Activated T-helper 1 cell treated with anti-CD3 and anti-CD28 coated beads, Interleukin-2, amount 50 U/mL, for 16 hours (primary cell): ENCODE measurements around the gene LZTFL1.

Experiments used
- DNase-seq, 2 donors: peaks; one replicate each; pipeline ENCODE4 v3.0.0-alpha.2; 2020; ENCODE audit warnings: low read depth in 1 of 2, low spot score in 1 of 2

LZTFL1 gene, protein sequence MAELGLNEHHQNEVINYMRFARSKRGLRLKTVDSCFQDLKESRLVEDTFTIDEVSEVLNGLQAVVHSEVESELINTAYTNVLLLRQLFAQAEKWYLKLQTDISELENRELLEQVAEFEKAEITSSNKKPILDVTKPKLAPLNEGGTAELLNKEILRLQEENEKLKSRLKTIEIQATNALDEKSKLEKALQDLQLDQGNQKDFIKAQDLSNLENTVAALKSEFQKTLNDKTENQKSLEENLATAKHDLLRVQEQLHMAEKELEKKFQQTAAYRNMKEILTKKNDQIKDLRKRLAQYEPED

DNA sequence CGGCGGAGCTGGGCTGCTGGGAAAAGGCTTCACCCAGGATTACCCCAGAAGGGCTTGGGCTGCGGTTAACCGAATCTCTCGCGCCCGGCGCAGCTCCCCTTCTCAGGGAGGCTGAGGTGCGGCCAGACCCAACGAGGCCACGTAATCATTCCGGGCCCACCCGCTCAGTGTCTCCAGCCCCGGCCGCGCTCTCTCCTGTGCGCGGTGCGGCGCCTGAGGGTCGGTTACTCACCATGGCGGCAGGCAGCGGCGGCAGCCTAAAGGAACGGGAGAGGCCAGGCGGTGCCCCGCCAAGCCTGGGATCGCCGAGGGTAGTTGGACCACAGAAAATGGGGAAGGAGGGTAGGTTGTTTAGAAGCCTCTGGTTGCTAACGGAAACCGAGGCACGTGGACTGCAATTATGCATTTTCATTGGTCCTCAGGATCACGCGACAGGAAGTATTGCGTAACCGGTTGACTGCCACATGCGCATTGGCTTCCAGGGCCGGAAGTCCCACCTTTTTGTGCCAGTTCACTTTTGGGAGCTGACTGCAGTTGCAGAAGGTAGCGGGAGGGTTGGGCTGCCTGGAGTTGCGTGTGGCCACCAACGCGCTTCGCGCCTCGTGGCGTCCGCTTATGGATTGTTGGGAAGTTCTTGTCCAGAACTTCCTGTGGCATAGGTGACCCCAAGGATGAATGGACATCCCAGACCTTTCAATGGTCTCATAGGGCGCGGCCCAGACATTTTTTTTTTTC, at the start of gene LZTFL1:
Gene LZTFL1 (minus strand): TSS at position 363 of the 735 bp plus-strand sequence. CDS start 128 bp downstream, at position 235.
- DNase-seq = peak; percentile 69 to 80

DNA sequence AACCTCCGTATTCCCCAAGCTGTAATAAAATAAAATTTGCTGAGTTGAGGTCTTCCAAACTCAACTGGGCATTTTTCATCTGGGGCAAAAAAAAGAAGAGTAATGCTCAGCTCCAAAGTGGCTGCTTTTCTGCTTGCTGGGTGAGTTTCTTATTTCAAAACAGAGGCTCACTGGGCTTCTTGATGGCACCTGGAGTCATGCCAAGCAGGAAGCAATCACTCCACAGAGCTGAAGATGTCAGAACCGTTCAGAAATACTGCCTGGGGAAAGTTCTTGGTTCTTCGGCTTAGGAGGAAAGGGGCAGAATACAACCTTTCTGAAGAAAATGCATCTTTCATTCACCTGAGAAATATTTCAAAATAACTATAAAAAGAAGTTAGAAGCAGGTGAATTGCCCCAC, 48.5 kb upstream of the LZTFL1 start:
- DNase-seq = no peak

DNA sequence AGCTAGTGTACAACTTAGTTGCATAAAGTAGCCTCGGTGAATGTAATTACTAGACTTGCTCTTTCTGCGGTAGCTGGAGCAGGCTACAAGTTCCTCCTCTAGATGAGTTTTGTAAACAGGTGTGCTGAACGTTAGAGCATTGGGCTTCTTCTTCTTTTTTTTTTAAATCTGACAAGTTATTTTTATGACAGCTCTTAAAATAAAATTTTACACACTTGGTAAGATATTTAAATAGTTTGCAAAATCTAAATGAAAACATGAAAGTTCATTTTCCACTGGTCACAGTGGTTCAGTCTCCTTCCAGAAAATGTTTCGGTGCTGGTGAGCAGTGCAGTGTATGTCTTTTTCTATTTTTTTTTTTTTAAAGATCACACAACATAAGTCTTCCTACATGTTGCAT, 47.4 kb upstream of the LZTFL1 start:
- DNase-seq = no peak

DNA sequence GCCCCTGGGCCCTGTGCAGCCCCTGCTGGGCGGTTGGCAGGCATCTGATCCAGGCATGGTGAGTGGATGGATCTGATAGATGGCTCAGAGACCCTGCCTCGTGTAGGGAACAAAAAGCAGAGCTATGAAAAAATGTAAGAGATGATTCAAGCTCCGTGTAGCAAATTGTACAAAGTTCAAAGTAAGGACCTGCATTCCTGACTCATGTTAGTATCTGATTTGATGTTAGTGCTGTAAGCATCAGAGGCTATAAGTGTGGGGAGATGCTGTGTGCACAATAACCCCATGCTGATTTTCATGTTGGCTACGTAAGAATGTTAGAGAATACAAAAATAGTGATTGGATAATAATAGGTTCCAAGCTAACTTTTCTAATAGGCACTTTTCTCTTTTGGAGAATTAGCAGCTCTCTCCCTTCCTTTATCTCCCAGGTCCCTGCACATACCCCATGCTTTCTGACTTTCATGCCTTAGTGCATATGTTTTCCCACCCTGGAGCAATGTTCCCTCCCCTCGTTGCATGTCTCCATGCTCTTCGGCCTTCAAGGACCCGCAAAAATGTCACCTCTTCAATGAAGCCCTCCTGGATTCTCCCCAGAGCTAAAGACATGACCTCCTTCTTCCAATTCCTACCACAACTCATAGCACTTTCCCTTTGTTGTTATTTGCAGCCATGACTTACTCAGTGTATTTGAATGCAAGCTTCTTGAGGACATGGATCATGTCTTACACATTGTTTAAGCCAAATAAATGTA, 46.0 kb upstream of the LZTFL1 start:
- DNase-seq = no peak

DNA sequence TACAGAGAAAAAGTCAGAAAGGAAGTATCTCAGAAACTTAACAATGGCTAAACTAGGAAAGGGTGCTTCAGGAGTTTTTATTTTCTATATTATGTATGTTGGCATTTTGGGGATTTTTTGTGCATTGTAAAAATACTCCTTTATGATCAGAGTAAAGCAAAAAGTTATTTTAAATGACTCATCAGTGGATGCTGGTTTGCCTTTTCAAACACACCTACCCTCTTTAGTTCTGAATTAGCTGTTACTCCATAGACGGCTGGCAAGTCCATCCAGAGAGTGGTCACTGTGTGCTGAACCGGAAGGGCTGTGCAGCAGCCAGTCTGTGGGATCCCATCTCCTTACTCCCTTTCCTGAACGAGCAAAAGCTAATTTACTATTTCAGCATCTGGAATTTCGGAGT, 45.4 kb upstream of the LZTFL1 start:
- DNase-seq = no peak

DNA sequence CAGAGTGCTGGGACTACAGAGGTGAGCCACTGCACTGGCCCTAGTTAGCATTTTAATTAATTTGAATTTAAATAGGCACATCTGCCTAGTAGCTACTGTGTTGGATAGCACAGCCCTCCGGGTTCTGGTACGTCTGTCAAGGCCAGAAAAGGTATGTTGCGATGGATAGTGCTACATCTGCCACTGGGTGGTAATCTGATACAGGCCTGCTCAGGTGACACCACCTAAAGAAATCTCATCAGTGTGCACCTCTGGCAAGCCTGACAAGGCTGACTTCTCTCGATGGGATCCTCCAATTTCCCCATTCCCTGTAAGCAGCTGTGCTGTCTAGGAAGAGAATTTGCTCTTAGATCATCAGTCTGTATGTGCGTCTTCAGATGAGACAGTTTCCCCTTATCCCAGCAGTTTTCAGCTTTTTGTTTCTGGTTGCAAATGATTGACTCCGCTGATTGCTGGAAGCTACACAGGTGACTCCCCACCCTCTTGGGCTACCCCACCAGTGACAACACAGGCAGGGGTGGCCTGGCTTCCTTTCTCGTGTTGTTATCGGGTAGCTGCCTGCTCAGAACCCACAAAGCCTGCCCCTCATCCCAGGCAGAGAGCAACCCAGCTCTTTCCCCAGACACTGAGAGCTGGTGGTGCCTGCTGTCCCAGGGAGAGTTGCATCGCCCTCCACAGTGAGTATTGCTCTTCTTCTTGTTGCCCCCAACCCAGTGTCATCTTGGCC, 44.2 kb upstream of the LZTFL1 start, which contains the start of gene CCR9:
Gene CCR9 (plus strand): TSS at position 565 of the 727 bp plus-strand sequence. CDS start 8,391 bp downstream, outside the sequence.
- no peak for DNase-seq

DNA sequence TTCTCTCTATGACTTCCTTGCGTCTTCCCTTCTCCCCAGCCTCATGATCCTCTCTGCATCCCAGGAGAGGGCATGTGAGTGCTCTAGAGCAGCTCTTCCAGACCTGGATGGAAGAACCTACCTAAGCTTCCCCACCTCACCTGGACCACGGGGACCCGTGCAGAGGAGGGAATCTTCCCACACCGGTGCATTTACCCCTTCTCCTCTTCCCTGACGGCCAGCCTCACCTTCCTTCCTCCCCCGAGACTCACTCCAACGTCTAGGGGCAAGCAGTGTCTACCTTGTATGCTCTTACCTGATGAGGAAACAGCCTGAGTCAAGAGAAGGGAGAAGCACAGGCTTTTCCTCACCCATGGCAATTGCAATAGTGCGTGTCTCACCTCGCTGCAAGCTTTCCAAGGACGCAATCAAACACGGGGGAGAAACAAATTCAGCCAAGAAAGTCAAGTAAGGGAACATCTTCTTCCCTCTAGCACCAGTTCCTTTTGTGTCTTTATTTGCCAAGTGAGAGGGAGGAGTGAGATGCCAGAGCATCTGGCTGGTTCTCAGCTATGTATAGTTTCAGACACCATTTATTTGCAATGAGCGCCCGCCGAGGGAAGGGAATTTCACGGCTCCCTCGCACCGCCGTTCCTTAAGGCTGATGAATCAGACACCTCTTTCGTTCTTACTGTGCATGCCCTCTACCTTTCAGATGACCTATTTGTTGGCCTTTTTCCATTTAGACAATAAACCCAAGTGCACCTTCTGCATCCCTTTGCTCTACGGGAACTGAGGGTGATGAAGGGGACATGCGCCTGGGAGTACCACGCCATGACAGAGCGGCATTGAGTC, 42.7 kb upstream of the LZTFL1 start:
- no peak for DNase-seq

DNA sequence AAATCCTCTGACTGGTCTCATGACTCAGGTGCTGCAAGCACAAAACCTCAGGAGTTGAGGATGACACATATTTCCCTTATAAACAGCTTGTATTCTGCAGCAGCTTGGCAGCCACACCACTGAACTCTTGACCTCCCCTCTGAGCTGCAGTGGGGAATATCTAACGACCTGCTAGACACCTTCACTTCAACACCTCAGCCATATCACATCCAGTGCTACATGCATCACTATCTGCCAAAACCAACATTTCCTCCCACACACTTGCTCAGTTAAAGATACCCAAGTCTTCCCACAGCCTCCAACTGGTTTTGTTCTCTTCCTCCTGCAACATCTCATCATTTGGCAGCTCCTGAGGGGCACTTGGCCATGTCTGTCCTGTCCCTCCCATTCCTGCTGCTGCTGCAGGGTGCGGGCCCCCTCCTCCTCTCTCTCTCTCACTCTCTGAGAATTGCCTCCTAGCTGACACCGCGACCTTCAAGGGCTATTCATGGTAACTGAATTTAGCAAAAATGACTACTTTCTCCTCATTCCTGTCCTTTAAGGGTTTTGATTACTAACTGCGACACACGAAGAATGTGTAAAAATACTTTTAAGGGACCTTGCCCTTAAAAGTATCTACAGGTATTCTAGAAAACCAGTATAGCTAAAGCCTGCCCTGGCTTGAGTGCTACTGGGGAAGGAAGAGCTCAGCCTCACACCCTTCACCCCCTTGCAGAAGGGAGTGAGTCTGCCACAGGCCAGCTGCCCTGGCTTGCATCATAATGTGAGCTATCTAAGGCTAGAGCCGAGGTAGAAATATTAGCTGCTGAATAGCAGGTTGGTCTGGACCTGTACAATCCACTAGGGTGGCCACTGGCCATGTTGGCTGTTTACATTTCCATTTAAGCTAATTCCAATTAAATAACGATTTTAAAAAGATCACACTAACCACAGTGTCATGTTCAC, 39.4 kb upstream of the LZTFL1 start:
- peak in 1 of 2 donors; percentile 19 for DNase-seq

DNA sequence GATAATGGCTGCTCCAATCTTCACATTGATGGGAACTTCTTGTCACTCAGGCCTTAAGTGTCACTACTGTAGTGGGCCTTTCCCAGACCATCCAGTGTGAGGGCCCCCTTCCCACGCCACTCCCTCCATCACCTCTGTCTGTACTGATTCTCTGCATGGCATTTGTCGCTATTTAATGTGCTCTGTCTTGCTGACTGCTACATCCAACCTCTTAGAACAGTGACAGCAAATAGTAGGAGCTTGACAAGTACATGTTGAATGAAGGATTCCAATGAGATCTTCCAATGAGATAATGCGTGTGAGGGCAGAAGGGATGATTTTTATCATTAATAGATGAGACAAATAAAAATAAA, 38.8 kb upstream of the LZTFL1 start:
- DNase-seq = no peak

DNA sequence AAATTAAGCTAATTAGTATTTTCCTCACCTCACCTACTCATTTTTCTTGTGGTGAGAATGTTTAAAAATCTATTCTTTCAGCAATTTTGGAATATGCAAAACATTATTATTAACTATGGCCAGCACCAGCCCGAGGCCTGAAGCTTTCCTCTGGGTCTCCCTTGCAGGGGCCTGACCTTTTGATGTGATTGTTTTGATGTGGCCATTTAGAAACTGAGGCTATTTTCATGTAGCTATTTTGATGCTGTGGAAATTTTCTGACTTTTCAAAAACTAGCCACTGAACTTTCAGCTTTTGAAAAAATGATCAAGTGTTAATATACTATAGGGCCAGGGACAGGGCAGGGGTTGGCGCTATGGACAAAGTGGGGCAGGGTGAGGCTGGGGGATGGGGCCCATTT, 36.2 kb upstream of the LZTFL1 start:
- no peak for DNase-seq

DNA sequence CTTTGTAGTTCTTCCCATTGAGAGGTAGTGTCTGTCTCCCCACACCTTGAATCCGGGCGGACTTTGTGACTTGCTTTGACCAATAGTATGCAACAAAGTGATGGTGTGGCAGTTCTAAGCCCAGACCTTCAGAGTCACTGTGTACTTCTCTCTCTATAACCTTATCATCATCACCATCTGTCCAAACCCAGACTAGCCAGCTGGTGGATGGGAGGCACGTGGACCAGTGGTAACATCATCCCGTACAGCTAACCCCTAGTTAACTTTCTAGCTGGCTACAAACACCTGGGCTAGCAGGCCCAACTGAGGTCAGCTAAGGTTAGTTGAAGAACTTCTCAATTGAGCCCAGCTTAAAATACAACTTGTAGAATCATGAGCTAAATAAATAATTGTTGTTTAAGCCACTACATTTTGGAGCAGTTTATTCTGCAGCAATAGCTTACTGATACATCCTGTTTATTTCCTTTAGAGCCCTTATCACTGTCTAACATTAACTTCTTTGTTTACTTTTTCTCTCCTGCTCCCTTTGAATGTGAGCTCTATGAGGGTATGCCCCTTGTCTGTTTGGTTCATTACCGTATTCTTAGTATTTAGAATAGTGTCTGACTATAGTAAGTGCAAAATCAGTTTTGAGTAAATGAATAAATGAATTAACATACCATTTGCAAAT, 32.9 kb upstream of the LZTFL1 start:
- DNase-seq = no peak

DNA sequence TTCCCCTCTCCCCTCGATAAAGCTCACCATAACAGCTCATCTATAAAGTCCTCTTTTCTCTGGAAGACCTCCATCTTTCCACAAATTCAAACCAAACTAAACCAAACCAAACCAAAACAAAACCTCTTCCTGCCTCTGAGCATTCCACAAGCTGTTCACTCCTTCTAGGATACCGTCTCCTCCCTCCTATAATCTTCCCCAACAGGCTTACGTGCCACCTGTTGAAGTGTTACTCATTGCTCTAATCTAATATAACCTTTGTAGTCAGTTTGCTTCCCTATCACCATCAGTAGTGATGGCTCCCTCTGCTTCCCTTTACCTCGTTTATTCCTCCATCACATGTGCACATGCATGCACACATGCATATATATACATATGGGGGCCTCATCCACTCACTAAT, 31.7 kb upstream of the LZTFL1 start:
- DNase-seq = no peak

DNA sequence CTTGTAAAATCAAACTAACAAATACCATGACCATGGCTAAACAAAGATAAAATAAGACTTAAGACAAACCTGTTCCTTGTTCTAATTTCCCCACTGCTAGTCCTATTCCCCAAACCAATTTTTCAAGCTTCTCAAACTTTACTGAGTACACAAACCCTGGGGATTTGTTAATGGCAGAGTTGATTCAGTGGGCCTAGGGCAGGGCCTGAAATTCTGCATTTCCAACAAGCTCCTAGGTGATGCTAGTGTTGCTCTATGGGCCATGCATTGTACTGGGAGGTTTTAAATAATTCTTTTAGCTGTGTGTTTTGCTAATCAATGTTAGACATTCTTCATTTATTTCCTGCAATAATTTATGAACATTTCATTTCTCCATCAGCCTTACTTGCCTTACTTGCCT, 31.1 kb upstream of the LZTFL1 start:
- no peak for DNase-seq

DNA sequence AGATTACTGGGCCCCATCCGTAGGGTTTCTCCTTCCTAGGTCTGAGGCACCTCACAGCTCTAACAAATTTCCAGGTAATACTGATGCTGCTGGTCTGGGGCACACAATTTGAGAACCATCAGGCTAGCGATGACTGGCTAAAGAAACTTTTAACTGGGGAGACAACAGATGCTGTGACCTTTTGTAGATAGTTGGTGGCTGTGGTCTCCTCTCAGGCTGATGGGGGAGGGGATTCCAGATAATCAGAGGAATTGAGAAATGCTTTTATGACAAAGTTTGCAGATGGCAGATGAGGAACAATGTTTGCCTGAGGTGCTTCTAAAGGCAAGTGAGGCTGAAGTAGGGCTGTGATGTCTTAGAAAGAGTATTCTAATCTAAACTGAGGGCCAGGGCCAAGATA, 30.6 kb upstream of the LZTFL1 start:
- no peak for DNase-seq

DNA sequence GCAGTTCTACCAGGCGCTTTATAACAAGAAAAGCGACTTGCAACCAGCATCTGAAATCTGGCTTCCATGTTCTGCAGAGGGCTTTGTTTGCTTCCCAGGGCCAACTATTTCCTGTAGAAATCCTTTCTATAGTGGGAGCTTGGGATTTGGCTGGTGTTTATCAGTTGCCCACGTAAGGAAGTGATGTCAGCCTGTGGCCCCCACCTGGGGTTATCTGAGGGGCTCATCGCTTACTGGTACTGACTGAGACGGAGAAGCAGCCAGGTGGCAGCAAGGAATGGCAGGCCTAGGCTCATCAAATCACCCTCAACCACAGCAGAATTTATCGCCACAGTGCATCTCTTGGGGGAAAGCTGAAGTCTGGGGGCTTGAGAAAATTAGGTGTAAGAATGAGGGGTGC, 29.9 kb upstream of the LZTFL1 start:
- no peak for DNase-seq

DNA sequence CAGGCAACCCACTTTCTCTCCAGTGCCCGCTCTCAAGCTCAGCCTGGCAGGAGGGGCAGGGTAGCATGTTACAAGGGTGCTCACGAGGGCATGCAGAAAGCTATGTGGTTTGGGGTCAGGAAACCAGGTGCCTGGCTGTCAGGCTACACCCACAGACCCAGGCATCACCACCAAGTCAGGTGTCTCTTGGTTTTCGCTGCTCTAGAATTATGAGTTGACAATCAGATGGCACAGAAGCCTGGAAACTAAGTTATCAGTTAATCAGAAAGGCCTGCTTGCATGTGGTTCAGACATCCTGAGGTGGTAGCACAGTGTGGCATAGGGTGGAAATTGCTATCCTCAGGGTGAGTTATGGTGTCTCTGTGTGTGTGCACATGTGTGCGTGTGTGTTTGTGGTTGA, 28.2 kb upstream of the LZTFL1 start:
- peak; percentile 33 to 42 for DNase-seq

DNA sequence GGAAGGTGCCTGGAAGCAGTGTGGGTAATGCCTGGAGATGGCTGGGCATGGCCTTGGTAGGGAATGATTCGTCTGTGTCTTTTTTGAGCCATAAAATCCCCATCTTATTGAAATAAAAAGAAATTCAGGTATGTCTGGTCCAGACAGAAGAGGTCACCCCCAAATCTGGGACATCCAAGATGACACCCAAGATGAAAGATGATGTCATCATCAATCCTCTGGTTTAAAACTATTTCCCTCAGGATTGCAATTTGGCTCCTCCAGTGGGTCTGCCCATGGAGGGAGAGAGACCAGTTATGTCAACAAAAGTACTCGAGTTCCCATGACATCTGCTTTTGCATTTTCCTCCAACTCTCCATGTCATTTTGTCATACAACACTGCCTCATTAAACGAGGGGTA, 27.7 kb upstream of the LZTFL1 start:
- no peak for DNase-seq

DNA sequence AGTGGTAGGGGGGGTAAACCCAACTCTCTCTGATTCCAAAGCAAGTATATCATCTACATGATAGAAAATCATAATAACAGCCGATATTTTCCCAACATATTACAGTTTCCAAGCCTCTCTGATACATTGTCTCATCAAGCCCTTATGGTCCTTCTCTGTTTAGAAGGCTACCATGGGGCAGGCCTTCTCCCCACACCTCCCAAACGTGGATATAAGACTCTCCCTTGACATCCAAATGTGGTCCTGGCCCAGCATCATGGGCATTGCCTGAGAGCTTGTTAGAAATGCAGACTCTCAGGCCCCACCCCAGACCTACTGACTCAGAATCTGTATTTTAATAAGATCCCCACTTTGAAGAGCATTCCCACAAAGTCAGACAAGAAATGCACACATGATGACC, 26.7 kb upstream of the LZTFL1 start:
- DNase-seq = no peak

DNA sequence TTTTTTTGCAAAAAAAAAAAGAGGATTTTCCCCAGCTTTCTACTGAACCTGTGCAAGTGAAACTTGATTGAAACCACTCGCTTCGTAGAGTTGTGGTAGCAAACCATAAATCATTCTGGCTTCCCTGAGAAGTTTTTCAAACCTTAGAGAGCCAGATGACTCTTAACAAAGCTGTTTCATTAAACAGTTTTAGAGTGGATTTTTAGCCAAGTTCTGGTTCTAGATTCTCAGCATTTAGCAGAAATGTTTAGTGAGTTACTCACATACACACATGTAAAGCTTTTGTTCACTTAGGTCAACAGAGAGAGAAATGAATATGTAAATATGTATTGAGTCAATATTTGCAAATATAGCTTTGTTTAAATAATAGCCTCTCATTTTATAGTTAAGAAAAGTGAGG, 26.3 kb upstream of the LZTFL1 start:
- DNase-seq = no peak
